GM12875 (cell line): ENCODE data around the gene SYNJ2BP.

ENCODE experiments used
- H3K4me3 ChIP-seq: one replicate; pipeline ENCODE4 v1.5.1; 2011; ENCODE audit warnings: low read depth, low read length, control low read depth
- TF ChIP-seq, protein P1 (sequence below): IDR thresholded peaks from 2 replicates; pipeline ENCODE4 v1.5.1; 2011; ENCODE audit warnings: low read depth, mild to moderate bottlenecking, control low read depth, inconsistent platforms, low read length, moderate library complexity, borderline replicate concordance; ENCODE audit not compliant: insufficient read depth

SYNJ2BP gene

DNA sequence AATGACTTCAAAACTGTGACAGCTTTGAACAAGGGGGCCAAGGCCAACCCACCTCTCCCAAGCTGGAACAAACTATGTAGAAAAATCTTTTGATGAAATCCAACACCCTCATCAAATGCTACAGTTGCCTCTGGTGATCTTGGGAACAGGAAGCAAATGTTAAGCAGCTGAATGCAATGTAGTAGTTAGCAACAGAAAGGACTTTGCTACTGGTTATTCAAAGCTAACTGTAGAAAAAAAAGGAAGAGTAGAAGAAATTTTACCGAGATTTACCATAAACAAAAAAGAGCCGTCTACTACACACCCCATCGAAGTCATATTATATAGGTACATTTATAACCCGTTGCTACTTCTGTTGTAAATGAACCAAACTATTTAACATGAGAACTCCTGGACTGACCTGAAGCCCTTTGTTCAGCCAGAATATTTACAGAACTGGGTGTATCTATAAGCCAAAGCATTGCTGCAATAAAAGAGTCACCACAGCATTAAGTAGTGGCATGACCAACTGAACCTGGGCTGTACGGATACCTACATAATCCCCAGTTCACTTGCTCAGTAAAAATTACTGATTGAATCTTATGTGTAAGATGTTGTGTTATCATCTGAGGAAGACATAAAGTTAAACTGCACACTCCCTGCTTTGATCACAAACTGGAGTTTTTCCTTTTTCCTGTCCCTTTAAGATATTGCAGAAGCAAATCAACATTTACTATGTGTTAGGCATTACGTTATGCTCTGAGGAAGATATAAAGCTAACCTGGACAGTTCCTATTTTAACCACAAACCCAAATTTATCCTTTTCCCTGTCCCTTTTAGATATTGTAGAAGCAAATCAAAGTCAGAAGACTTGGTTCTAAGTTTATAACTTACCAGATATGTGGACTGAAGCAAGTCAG, 25.1 kb downstream of the SYNJ2BP start:
- TF ChIP-seq, protein P1, sequence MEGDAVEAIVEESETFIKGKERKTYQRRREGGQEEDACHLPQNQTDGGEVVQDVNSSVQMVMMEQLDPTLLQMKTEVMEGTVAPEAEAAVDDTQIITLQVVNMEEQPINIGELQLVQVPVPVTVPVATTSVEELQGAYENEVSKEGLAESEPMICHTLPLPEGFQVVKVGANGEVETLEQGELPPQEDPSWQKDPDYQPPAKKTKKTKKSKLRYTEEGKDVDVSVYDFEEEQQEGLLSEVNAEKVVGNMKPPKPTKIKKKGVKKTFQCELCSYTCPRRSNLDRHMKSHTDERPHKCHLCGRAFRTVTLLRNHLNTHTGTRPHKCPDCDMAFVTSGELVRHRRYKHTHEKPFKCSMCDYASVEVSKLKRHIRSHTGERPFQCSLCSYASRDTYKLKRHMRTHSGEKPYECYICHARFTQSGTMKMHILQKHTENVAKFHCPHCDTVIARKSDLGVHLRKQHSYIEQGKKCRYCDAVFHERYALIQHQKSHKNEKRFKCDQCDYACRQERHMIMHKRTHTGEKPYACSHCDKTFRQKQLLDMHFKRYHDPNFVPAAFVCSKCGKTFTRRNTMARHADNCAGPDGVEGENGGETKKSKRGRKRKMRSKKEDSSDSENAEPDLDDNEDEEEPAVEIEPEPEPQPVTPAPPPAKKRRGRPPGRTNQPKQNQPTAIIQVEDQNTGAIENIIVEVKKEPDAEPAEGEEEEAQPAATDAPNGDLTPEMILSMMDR, result no peak
- H3K4me3 ChIP-seq, result no peak overlapping the region

DNA sequence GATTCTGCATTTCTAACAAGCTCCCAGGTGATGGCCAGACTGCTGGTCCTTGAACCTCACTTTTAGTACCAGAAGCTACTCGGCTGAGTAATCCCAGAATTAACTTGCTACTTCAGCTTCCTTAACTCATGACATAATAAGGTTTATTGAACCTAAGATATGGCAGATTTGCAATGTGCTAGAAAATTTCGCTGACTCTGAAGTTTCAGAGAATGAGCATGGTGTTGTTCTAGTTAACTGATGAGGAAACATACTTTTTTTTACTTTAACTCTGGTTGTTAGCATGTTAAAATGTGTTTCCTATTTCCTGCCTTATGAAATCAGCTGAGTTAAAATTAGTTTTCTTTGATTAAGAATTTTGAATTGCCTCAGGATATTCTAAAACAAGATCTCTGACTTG, 34.4 kb downstream of the SYNJ2BP start:
- TF ChIP-seq, protein P1, result no peak
- H3K4me3 ChIP-seq, result no peak overlapping the region

DNA sequence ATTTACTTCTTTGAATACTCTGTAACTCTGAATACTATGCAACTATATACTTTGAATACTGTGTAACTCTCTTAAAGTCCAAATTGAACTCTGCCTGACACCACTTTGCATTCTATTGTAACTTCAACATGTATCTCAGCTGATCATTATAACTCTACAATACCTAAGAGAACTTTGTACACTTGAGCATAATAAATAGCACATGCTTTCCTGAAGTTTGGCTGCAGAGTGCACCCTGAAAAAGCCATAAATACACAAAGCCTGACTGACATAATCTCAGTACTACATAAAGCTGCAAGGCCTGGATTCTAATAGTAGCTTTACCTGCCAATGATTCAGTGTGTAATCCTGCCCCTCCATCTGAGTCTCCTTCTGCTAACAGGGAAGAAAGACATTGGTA, 36.1 kb downstream of the SYNJ2BP start:
- TF ChIP-seq, protein P1, result no peak
- H3K4me3 ChIP-seq, result no peak overlapping the region

DNA sequence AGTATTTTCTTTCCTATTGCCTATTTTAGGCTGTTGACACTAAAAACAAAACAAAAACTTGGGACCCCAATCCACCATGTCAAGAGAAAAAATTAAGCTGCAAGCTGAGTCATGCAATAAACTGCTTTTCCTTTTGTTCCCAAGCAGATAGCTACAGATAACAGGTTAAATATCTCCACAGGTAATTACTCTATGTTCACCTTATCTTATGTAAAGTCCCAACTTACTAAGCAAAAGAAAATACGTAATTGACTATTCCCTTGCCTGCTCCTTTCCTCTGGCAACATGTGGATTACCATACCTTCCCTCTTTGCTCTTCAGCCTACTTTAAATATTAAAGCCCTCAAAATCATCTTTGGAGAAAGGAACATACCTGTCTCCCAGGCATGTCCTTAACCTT, 38.2 kb downstream of the SYNJ2BP start:
- TF ChIP-seq, protein P1, result no peak
- no peak overlapping the region for H3K4me3 ChIP-seq
